ENCODE measurements around the gene MGAT5.

The MGAT5 gene

DNA sequence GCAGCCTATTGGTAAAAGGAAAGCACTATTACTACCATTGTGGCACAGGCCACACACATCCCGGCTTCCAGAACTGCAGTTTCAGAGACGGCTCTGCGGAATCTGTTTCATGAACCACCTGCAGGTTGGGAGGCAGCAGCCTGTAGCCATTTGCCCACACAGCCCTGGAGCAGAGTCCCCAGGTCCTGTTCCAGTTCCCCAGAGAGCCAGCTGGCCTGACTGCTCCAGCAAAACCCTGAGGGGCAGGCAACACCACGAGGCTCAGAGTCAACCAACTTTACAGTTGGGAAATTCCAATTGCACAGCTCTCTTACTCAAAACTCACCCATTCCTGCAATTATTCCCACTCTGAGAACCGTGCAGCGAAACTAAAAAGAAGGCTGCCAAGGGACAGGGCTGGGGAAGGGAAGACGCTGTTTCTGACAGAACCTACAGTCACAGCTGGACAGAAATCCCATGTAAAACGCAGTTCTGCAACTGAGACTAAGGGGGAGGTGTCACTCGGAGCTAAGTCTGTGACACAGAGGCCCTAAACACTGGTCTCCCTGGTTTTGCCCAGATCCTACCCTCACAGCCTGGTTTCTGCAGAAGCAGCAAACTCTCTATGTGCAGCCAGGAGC lies 245.5 kb downstream of the MGAT5 start:
- peak in 1 of 56 donors; percentile 0 for DNase-seq

DNA sequence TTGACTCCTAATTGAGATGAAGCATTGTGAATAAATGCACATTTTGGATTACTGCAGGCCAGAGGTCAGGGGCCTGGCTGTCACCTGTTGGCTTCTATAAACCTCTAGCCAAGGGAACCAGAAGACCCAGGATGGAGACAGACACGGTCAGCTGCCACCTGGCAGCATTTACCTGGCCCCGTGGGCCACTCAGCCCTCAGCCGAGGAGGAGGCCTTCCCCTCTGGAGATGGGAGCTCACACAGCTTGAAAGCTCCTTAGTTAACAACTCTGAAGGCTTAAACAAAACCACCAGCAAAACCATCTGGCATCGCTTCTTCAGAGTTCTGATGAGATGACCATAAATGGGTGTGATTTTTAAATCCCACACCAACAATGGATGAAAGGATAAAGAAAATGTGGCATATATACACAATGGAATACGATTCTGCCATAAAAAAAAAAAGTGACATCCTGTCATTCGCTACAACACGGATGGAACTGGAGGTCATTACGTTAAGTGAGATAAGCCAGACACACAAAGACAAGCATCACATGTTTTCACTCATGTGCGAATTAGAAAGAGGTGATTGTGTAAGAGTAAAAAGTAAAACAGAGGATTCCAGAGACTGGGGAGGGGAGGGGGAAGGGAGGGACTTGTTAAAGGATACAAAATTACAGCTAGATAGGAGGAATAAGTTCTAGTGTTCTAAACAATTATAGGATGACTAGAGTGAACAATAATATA lies 246.5 kb downstream of the MGAT5 start:
- DNase-seq, result no peak

DNA sequence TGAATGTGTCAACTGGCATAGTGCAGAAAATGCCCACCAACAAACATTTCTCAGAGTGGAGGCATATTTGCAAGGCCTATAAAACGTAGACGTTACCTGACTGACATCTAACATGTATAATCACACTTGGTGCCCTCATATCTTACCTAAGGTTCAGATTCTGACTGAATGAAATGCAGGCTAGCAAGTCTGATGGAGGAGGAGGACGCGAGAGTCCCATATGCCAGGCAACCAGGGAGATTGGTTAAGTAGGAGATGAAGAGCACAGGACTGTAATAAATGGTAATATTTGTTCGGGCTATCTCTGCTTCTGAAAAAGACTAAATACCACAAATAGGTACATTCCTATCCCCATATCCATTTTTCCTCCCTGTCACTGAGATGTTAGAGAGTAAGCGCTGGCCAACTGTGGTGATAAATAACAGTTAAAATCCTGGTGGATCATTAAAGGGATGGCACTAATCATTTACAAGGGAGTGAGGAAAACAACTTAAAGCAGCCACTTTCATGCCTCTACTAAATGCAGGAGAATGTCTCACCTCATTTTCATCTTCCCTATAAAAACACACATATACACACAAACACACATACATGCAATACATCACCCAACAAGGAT lies 247.7 kb downstream of the MGAT5 start:
- no peak for DNase-seq

DNA sequence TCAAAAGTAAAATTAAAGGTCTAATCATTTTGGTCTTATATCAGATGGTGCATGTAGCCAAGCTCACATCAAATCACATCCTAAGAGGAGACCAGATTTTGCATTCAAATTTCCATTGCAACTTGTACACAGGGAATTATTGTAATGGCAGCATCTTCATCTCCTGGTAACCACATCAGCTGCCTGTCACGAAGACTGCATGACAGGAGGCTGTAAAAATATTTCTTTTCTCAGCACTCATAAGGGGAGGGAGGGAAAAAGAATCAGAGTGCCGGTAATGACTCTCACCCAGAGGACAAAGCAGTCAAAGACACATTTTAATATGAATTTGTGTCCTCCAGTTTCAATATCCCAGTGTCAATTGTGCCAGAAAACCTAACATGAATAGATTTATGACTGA lies 248.2 kb downstream of the MGAT5 start:
- no peak for DNase-seq
